C1 segment of cervical spinal cord (tissue), 14 donors: Measurements from ENCODE around the gene SEPTIN2.
"Not testable (repeated sequence)": the region's sequence is repeated elsewhere in the genome, so short reads cannot be mapped to it uniquely, and the experiment has no call there.

Experiments
- DNase-seq, 14 donors: peaks; one replicate each; lab custom pipeline; 2025; lab: John Stamatoyannopoulos, UW

SEPTIN2 gene

DNA sequence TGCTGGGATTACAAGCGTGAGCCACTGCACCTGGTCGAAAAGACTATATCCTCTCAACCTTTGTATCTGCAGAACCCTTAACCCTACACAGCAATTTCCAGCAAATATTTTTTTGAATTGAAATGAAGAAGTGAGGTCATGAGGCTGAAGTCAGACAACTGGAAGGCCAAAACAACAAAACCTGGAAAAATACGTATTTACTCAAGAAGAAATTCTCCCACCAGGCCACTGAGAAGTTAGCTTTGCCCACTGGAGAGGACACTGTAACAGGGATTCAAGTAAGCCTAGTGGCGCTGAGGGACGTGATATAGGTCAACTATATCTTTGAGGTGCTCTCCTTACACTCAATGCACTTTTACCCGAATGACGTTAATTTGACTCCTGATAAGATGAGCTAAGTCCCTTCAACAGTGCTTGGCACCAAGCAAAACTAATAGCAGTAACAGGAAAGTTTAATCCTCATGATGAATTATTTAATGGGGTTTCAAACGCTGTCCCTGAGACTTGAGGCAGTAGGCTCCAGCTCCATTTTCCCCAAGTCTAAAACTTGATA, 2.1 kb upstream of the SEPTIN2 start:
- DNase-seq, result no peak

- DNase-seq, result no peak
Measured at GRCh38 chr2:241314226-241315092, 1.3 kb upstream of the SEPTIN2 start.

GRCh38 chr2:241315093-241315878, 439 bp upstream of the SEPTIN2 start, which contains the start of gene HDLBP:
TSS of gene HDLBP (minus strand) at chr2:241315672. CDS start at chr2:241266869, 48,803 bp downstream.
- DNase-seq, result peak; percentile 93 to 100 (median 99)

- DNase-seq, result no peak
Measured at GRCh38 chr2:241316825-241317224, 1.1 kb downstream of the SEPTIN2 start.

GRCh38 chr2:241317391-241317790, 1.7 kb downstream of the SEPTIN2 start:
- no peak for DNase-seq

- DNase-seq, result not testable (repeated sequence)
Measured at GRCh38 chr2:241318830-241319229, 3.1 kb downstream of the SEPTIN2 start.

DNA sequence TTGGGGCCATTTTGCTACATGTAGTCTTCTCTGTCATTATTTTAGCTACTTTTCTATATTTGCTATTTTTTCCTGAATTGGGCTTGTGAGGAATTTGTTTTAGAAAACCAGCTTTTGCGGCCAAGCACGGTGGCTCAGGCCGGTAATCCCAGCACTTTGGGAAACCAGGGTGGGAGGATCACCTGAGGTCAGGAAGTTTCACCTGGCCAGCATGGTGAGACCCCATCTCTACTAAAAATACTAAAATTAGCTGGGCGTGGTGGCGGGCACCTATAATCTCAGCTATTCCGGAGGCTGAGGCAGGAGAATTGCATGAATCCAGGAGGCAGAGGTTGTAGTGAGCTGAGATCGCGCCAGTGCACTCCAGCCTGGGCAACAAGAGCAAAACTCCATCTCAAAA, 4.7 kb downstream of the SEPTIN2 start:
- no peak for DNase-seq

DNA sequence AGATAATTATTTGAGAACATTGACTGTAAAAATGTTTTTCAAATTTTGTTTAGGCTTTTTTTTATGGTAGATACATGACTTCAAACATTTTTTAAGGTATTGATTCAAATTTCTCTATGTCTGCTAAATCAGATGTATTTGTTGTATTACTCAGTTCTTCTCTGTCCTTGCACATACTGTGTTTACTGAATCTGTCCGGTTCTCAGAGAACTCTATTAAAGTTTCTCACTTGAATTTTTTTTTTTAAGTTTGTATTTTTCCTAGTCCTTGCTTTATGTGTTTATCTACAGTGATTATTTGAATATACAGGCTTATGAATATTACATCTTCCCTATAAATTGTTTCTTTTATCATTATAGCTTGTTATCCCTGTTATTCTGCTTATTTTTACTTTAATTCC, 5.3 kb downstream of the SEPTIN2 start:
- no peak for DNase-seq

GRCh38 chr2:241321886-241322285, 6.2 kb downstream of the SEPTIN2 start:
- no peak for DNase-seq

DNA sequence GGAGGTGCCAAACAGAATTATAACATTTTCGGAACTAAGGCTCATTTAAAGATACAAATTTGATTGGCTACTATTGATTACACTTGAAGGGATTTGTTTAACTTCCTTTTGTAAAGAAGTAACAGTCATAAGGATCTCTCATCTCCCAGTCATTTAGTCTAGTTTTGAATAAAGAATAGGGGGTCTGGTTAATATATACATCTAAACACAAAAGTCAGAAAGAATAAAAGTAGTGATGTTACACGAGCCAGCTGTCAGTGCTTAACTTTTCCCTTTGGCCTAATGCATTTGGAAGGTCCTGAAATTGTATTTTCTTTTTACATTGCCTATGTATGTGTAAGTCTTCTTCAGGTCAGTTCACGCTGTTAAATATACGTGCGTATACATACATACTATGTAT, 8.1 kb downstream of the SEPTIN2 start:
- DNase-seq, result no peak

DNA sequence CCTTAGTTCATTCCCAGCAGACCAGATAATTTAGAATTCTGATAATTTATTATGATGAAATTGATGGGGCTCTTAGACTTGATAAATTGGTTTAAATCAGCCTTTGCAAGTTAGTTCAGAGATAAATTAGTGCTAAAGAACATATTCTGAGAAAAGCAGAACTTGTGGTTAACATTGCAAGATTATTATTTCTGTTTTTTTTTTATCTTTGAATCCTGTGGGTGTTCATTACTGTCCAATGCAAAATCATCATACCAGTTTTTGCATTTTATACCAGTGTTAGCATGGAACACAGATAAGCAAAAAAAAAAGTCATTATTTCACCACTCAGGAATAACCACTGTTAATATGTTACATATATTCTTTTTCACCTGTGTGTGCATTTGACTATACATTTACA, 9.1 kb downstream of the SEPTIN2 start:
- DNase-seq, result no peak

GRCh38 chr2:241325257-241325656, 9.5 kb downstream of the SEPTIN2 start:
- DNase-seq, result no peak

DNA sequence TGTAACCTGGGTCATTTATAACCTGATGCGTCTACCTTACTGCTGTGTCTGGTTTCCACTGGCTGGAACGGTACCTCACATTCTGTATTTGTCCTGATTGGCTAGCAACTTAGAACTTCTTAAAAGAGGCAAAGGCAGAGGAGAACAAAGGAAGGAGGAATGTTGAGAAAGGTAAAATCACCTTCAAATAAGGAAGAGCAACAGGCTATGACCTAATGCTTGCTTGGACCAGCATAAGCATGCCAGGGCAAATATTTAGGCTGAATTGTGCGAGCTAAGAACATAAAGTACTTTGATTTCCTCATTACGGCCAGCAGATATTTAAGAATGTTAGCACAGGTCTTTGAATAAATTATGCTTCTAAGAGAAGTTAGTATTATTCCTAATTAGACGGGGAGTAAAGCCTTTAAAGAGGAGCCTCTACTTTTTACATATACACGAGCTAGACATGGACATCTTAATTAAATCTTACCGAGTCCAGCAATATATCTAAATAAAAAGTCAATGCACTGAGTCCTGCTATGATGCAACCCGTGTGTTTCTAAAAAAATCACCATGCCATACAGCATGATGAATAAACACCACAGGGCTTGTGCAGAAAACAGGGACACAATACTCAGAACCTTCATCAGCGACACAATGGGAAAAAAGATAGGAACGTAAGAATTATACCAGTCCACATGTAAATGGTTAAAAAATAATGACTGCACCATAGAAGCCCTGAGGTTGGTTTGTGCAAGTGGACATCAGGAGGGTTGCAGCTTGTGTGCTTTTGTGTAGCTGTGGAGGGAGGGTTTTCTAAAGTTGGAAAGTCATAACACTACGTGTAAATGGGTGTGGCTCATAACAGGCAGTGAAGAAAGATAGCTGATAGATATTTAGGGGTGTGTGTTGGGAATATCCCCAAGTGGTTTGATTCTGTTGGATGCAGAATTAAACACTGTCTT, 14.2 kb downstream of the SEPTIN2 start:
- no peak for DNase-seq

DNA sequence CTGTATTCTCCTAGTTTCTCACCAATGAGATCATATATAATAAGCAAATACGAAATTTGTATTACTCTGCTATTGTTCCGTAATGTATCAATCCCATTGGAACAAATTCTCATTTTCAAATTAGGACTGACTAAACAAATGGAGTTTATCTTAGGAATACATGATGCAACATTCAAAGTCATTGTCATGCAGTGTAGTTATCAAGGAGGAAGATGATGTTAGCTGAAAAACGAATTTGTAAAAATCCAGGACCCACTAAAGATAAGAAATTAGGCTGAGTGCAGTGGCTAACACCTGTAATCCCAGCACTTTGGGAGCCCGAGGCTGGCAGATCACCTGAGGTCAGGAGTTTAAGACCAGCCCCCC, 14.9 kb downstream of the SEPTIN2 start:
- no peak for DNase-seq

DNA sequence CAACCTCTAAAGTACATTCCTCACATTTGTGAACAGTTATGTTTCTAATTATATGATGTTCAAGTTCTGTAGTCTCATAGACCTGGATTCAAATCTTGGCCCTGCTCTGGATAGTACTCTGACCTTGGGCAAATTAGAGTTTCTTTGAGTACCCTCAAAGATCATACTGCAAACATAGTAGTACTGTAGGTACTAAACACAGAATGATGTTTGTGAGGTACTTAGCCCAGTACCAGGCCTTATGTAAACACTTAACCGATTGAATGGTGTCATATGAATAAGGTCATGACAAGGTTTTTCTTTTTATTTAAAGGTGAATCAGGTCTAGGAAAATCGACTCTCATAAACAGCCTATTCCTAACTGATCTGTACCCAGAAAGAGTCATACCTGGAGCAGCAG, 19.1 kb downstream of the SEPTIN2 start:
- DNase-seq, result no peak

- no peak for DNase-seq
Measured at GRCh38 chr2:241339839-241340630, 24.3 kb downstream of the SEPTIN2 start.

- DNase-seq, result no peak
Measured at GRCh38 chr2:241340631-241341163, 25.0 kb downstream of the SEPTIN2 start.

DNA sequence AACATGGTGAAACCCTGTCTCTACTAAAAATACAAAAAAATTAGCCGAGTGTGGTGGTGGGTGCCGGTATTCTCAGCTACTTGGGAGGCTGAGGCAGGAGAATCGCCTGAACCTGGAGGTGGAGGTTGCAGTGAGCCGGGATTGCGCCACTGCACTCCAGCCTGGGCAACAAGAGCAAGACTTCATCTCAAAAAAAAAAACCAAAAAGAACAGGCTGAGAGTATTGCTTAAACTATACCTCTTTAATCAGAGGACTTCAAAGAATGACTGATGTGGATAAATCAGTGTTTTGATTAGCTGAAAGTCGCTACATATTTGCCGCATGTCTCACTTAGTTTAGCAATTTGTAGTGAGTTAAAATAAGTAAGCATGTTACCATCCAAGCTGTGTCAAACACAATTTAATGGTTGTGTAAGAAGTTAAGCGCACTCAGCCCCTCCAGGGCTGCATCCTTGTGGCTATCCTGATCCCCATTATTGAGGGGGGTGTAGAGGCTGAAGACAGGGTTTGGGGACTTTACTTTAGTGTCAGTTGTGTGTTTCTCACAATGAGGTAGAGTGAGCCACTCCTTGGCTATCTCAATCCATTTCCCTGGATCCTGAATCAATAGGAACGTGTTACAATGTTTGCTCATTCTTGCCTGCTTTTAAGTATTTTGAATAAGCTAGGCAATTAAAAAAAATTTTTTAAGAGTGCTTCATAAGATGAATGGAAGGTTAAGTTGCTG, 29.4 kb downstream of the SEPTIN2 start:
- no peak for DNase-seq

DNA sequence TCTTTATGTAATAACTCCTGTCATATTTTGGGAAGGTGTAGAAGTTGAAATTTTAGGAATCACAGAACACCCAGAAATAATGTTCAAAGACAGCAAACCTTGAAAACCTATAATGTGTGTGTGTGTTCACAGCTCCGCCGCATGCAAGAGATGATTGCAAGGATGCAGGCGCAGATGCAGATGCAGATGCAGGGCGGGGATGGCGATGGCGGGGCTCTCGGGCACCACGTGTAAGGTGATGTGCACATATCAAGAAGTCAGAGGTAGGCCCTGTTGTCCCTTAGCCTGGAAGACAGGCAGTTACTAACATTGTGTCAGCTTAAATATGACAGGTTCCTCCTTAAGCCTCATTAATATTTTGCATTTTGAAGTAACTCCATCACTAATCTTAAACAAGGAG, 34.2 kb downstream of the SEPTIN2 start:
- DNase-seq, result no peak

DNA sequence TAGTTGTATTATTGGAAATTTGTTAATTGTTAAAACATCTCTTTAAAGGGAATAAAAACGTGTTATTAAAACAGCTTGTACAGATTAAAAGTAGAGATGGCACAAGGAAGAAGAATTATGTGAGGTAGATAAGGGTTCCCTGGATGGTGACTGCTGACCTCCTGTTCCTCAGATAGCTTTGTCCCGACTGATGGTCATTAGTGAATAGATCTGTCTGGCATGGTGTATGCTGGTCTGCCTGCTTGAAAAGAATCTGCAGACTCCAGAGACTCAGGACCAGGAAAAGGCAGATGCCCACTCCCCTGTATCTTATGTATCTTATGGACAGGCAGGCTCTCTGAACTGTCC, 34.8 kb downstream of the SEPTIN2 start:
- no peak for DNase-seq
